Measurements from ENCODE around the gene PPCDC. TPM values are rescaled to one million over a fixed set of nuclear protein-coding genes. Genes with fewer than 3 reads are reported as not detected.

The PPCDC gene
- 13.1 TPM for total RNA-seq
- long read RNA-seq, partial matches to known transcripts: 2 of 11 reads
- long read RNA-seq, other reads (novel, unspliced or antisense): 5 of 11 reads

GRCh38 chr15:75023181-75023871, at the start of gene PPCDC:
PPCDC (plus strand) TSS chr15:75023590; CDS start chr15:75028319, 4,729 bp downstream.
- H3K4me3 ChIP-seq: peak within 1 kb of the TSS; percentile 98
- peak; percentile 98 for DNase-seq
- peak; percentile 98 for ATAC-seq
- peak within 1 kb of the TSS; percentile 92 for H3K27ac ChIP-seq
- H3K4me1 ChIP-seq: peaks cover 16% of the 10 kb centered on the region
- H3K9me3 ChIP-seq: no peaks in the 10 kb centered on the region
- H3K27me3 ChIP-seq: no peaks in the 10 kb centered on the region
- intact Hi-C loops (cut with DNase I): no loop called here
- TF ChIP-seq CTCF (IDR thresholded peaks at IDR 0.05): no peak
- no peaks in the 10 kb centered on the region for H3K36me3 ChIP-seq

GRCh38 chr15:74976159-74976558, 47.2 kb upstream of the PPCDC start:
- ATAC-seq: no peak
- no peaks in the 10 kb centered on the region for H3K36me3 ChIP-seq
- intact Hi-C loops (cut with DNase I): no loop called here
- H3K9me3 ChIP-seq: no peaks in the 10 kb centered on the region
- H3K4me1 ChIP-seq: no peaks in the 10 kb centered on the region
- no peak overlapping the region for H3K4me3 ChIP-seq
- H3K27me3 ChIP-seq: no peaks in the 10 kb centered on the region
- no peak for DNase-seq
- no peak for TF ChIP-seq CTCF (IDR thresholded peaks at IDR 0.05)
- H3K27ac ChIP-seq: no peak overlapping the region

- no peak for DNase-seq
- Histone ChIP-seq H3K27me3 (no peaks in the 10 kb centered on the region), H3K4me3 (no peak overlapping the region), H3K36me3 (no peaks in the 10 kb centered on the region), H3K4me1 (no peaks in the 10 kb centered on the region), H3K9me3 (no peaks in the 10 kb centered on the region), H3K27ac (no peak overlapping the region)
- no peak for TF ChIP-seq CTCF (IDR thresholded peaks at IDR 0.05)
- intact Hi-C loops (cut with DNase I): no loop called here
- no peak for ATAC-seq
These were observed 45.8 kb upstream of the PPCDC start for GRCh38 chr15:74977599-74977998.

GRCh38 chr15:74978077-74978476, 45.3 kb upstream of the PPCDC start:
- intact Hi-C loops (cut with DNase I): no loop called here
- Histone ChIP-seq H3K27ac (no peak overlapping the region), H3K36me3 (no peaks in the 10 kb centered on the region), H3K4me1 (no peaks in the 10 kb centered on the region), H3K4me3 (no peak overlapping the region), H3K27me3 (no peaks in the 10 kb centered on the region), H3K9me3 (no peaks in the 10 kb centered on the region)
- TF ChIP-seq CTCF (IDR thresholded peaks at IDR 0.05): no peak
- no peak for ATAC-seq
- DNase-seq: no peak

- no peaks in the 10 kb centered on the region for H3K9me3 ChIP-seq
- no peaks in the 10 kb centered on the region for H3K27me3 ChIP-seq
- no peak overlapping the region for H3K4me3 ChIP-seq
- H3K27ac ChIP-seq: no peak overlapping the region
- no peak for TF ChIP-seq CTCF (IDR thresholded peaks at IDR 0.05)
- H3K4me1 ChIP-seq: no peaks in the 10 kb centered on the region
- DNase-seq: no peak
- intact Hi-C loops (cut with DNase I): no loop called here
- peak; percentile 82 for ATAC-seq
- no peaks in the 10 kb centered on the region for H3K36me3 ChIP-seq
These were observed 44.9 kb upstream of the PPCDC start for GRCh38 chr15:74978503-74978902.
